ENCODE measurements around the gene NOL7.

The NOL7 gene

DNA sequence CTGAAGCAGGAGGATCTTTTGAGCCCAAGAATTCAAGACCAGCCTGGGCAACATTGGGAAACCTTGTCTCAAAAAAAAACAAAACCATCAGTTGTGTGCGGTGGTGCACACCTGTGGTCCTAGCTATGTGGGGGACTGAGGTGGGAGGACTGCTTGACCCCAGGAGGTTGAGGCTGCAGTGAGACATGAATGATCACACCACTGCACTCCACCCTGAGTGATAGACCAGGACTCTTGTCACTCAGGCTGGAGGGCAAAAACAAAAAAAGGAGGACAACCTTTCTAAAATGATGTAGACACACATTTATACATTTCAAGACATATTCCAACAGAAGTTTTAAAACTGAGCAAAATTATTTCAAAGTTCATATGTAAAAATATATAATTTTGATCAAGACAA is 45.1 kb downstream of the NOL7 start:
- ATAC-seq: no peak
- TF ChIP-seq ISL1 (CRISPR knock-in tag; IDR thresholded peaks at IDR 0.05) (no peak), TCF4 (CRISPR knock-in tag; IDR thresholded peaks at IDR 0.05; ENCODE audit: borderline replicate concordance) (no peak), TSHZ2 (CRISPR knock-in tag; IDR thresholded peaks at IDR 0.05) (no peak), ARNTL (CRISPR knock-in tag; IDR thresholded peaks at IDR 0.05; ENCODE audit: borderline replicate concordance, low read depth) (no peak), CSRNP3 (CRISPR knock-in tag; IDR thresholded peaks at IDR 0.05) (no peak), ZC3H10 (CRISPR knock-in tag; IDR thresholded peaks at IDR 0.05) (no peak), ZNF70 (CRISPR knock-in tag; IDR thresholded peaks at IDR 0.05) (no peak), PPARA (CRISPR knock-in tag; IDR thresholded peaks at IDR 0.05; ENCODE audit: borderline replicate concordance) (no peak), BACH2 (CRISPR knock-in tag; IDR thresholded peaks at IDR 0.05; ENCODE audit: borderline replicate concordance) (no peak), CSDC2 (CRISPR knock-in tag; IDR thresholded peaks at IDR 0.05) (no peak), OSR1 (CRISPR knock-in tag; IDR thresholded peaks at IDR 0.05) (no peak), PATZ1 (CRISPR knock-in tag; IDR thresholded peaks at IDR 0.05; ENCODE audit: borderline replicate concordance) (no peak), RARB (CRISPR knock-in tag; IDR thresholded peaks at IDR 0.05) (no peak), ZNF565 (CRISPR knock-in tag; conservative IDR thresholded peaks at IDR 0.05; ENCODE audit: low read depth) (no peak), ZFP3 (CRISPR knock-in tag; IDR thresholded peaks at IDR 0.05) (no peak)
- TF ChIP-seq, protein P1, sequence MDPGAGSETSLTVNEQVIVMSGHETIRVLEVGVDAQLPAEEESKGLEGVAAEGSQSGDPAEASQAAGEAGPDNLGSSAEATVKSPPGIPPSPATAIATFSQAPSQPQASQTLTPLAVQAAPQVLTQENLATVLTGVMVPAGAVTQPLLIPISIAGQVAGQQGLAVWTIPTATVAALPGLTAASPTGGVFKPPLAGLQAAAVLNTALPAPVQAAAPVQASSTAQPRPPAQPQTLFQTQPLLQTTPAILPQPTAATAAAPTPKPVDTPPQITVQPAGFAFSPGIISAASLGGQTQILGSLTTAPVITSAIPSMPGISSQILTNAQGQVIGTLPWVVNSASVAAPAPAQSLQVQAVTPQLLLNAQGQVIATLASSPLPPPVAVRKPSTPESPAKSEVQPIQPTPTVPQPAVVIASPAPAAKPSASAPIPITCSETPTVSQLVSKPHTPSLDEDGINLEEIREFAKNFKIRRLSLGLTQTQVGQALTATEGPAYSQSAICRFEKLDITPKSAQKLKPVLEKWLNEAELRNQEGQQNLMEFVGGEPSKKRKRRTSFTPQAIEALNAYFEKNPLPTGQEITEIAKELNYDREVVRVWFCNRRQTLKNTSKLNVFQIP (CRISPR knock-in tag; IDR thresholded peaks at IDR 0.05; ENCODE audit: borderline replicate concordance, low read depth): no peak

- TF ChIP-seq, protein P1 (CRISPR knock-in tag; IDR thresholded peaks at IDR 0.05; ENCODE audit: borderline replicate concordance, low read depth): no peak
- TF ChIP-seq ESRRG (CRISPR knock-in tag; IDR thresholded peaks at IDR 0.05) (no peak), TSHZ2 (CRISPR knock-in tag; IDR thresholded peaks at IDR 0.05) (no peak), RARB (CRISPR knock-in tag; IDR thresholded peaks at IDR 0.05) (no peak), ZNF70 (CRISPR knock-in tag; IDR thresholded peaks at IDR 0.05) (no peak), TCF4 (CRISPR knock-in tag; IDR thresholded peaks at IDR 0.05; ENCODE audit: borderline replicate concordance) (no peak), PATZ1 (CRISPR knock-in tag; IDR thresholded peaks at IDR 0.05; ENCODE audit: borderline replicate concordance) (no peak), CSRNP3 (CRISPR knock-in tag; IDR thresholded peaks at IDR 0.05) (no peak)
- ATAC-seq: no peak
Measured at GRCh38 chr6:13660893-13661292, 45.8 kb downstream of the NOL7 start.

All from SK-N-SH treated with all-trans-retinoic acid at 6 μM for 48 hours (cell line).